ENCODE measurements around the gene SMYD4.

- no peak for TF ChIP-seq CTCF (IDR thresholded peaks at IDR 0.05)
- TF ChIP-seq EP300 (IDR thresholded peaks at IDR 0.05): no peak
Measured at GRCh38 chr17:1802429-1802828, 27.3 kb downstream of the SMYD4 start.

All from tibial nerve (tissue), 4 donors.